AG20443 (cell line): ENCODE results near the gene ATP10D.
"Not testable (repeated sequence)": the region's sequence is repeated elsewhere in the genome, so short reads cannot be mapped to it uniquely, and the experiment has no call there.

ENCODE experiments used
- DNase-seq: peaks from one replicate; pipeline ENCODE4 v3.0.0; 2012; ENCODE audit warnings: low spot score, mixed read lengths

The ATP10D gene

GRCh38 chr4:47488706-47489105 lies 3.6 kb downstream of the ATP10D start:
- no peak for DNase-seq

GRCh38 chr4:47490550-47490949 lies 5.5 kb downstream of the ATP10D start:
- DNase-seq = peak; percentile 22

- no peak for DNase-seq
Measured at GRCh38 chr4:47493238-47494123, 8.4 kb downstream of the ATP10D start.

GRCh38 chr4:47494124-47494430 lies 9.0 kb downstream of the ATP10D start:
- DNase-seq = no peak

GRCh38 chr4:47498899-47499298 lies 13.8 kb downstream of the ATP10D start:
- no peak for DNase-seq

- no peak for DNase-seq
Measured at GRCh38 chr4:47499700-47500099, 14.6 kb downstream of the ATP10D start.

- DNase-seq = no peak
Measured at GRCh38 chr4:47500776-47501175, 15.7 kb downstream of the ATP10D start.

GRCh38 chr4:47505147-47505546 lies 20.1 kb downstream of the ATP10D start:
- no peak for DNase-seq

GRCh38 chr4:47505666-47506065 lies 20.6 kb downstream of the ATP10D start:
- peak; percentile 22 for DNase-seq

GRCh38 chr4:47510506-47511143 lies 25.6 kb downstream of the ATP10D start:
- no peak for DNase-seq

- DNase-seq = no peak
Measured at GRCh38 chr4:47513461-47513860, 28.4 kb downstream of the ATP10D start.

- DNase-seq = no peak
Measured at GRCh38 chr4:47519239-47519883, 34.3 kb downstream of the ATP10D start.

- DNase-seq = peak; percentile 67
Measured at GRCh38 chr4:47525154-47525819, 40.2 kb downstream of the ATP10D start.

- no peak for DNase-seq
Measured at GRCh38 chr4:47526281-47526680, 41.2 kb downstream of the ATP10D start.

GRCh38 chr4:47528646-47529045 lies 43.6 kb downstream of the ATP10D start:
- DNase-seq = not testable (repeated sequence)

- no peak for DNase-seq
Measured at GRCh38 chr4:47530801-47531200, 45.7 kb downstream of the ATP10D start.

- peak; percentile 69 for DNase-seq
Measured at GRCh38 chr4:47531241-47531953, 46.3 kb downstream of the ATP10D start.

GRCh38 chr4:47531954-47532321 lies 46.9 kb downstream of the ATP10D start:
- no peak for DNase-seq

GRCh38 chr4:47532658-47533057 lies 47.6 kb downstream of the ATP10D start:
- DNase-seq = no peak

GRCh38 chr4:47533689-47534347 lies 48.7 kb downstream of the ATP10D start:
- DNase-seq = no peak

- DNase-seq = no peak
Measured at GRCh38 chr4:47534772-47535171, 49.7 kb downstream of the ATP10D start.
